ENCODE data around the gene INA.

INA gene

GRCh38 chr10:103265717-103266329 lies 11.1 kb upstream of the INA start:
- FAIRE-seq (no peak), DNase-seq (ENCODE audit: insufficient read length, low spot score) (no peak)
- no peak for TF ChIP-seq PAX5 (IDR thresholded peaks at IDR 0.05; ENCODE audit: insufficient read depth, low read length, severe bottlenecking)
- no peak for TF ChIP-seq POLR2A (IDR thresholded peaks at IDR 0.05; ENCODE audit: low read depth, low read length)
- no peak for TF ChIP-seq POU2F2 (IDR thresholded peaks at IDR 0.05; ENCODE audit: low read depth, low read length)
- no peak for TF ChIP-seq TAF1 (IDR thresholded peaks at IDR 0.05; ENCODE audit: low read depth, low read length)
- no peak for TF ChIP-seq POLR2AphosphoS5 (IDR thresholded peaks at IDR 0.05; ENCODE audit: low read depth, low read length)
- TF ChIP-seq SPI1 (IDR thresholded peaks at IDR 0.05; ENCODE audit: low read depth, low read length): no peak

- TF ChIP-seq TAF1 (IDR thresholded peaks at IDR 0.05; ENCODE audit: low read depth, low read length) (no peak), POU2F2 (IDR thresholded peaks at IDR 0.05; ENCODE audit: low read depth, low read length) (no peak), POLR2AphosphoS5 (IDR thresholded peaks at IDR 0.05; ENCODE audit: low read depth, low read length) (no peak), SPI1 (IDR thresholded peaks at IDR 0.05; ENCODE audit: low read depth, low read length) (no peak), PAX5 (IDR thresholded peaks at IDR 0.05; ENCODE audit: insufficient read depth, low read length, severe bottlenecking) (no peak), POLR2A (IDR thresholded peaks at IDR 0.05; ENCODE audit: low read depth, low read length) (no peak)
- FAIRE-seq: no peak
- DNase-seq (ENCODE audit: insufficient read length, low spot score): no peak
Observed at GRCh38 chr10:103273041-103273441, 3.9 kb upstream of the INA start.

GRCh38 chr10:103276251-103276895 lies 565 bp upstream of the INA start:
- TF ChIP-seq POLR2A (IDR thresholded peaks at IDR 0.05; ENCODE audit: low read depth, low read length) (no peak), POLR2AphosphoS5 (IDR thresholded peaks at IDR 0.05; ENCODE audit: low read depth, low read length) (no peak), SPI1 (IDR thresholded peaks at IDR 0.05; ENCODE audit: low read depth, low read length) (no peak), TAF1 (IDR thresholded peaks at IDR 0.05; ENCODE audit: low read depth, low read length) (no peak), PAX5 (IDR thresholded peaks at IDR 0.05; ENCODE audit: insufficient read depth, low read length, severe bottlenecking) (no peak), POU2F2 (IDR thresholded peaks at IDR 0.05; ENCODE audit: low read depth, low read length) (no peak)
- DNase-seq (ENCODE audit: insufficient read length, low spot score) (no peak), FAIRE-seq (no peak)

- TF ChIP-seq POLR2AphosphoS5 (IDR thresholded peaks at IDR 0.05; ENCODE audit: low read depth, low read length) (no peak), POLR2A (IDR thresholded peaks at IDR 0.05; ENCODE audit: low read depth, low read length) (no peak), TAF1 (IDR thresholded peaks at IDR 0.05; ENCODE audit: low read depth, low read length) (no peak), POU2F2 (IDR thresholded peaks at IDR 0.05; ENCODE audit: low read depth, low read length) (no peak), PAX5 (IDR thresholded peaks at IDR 0.05; ENCODE audit: insufficient read depth, low read length, severe bottlenecking) (no peak), SPI1 (IDR thresholded peaks at IDR 0.05; ENCODE audit: low read depth, low read length) (no peak)
- FAIRE-seq: no peak
Observed at GRCh38 chr10:103277713-103278536, 987 bp downstream of the INA start.

GRCh38 chr10:103278537-103278823 lies 1.5 kb downstream of the INA start:
- no peak for FAIRE-seq
- DNase-seq (ENCODE audit: insufficient read length, low spot score): no peak
- TF ChIP-seq SPI1 (IDR thresholded peaks at IDR 0.05; ENCODE audit: low read depth, low read length): no peak
- TF ChIP-seq TAF1 (IDR thresholded peaks at IDR 0.05; ENCODE audit: low read depth, low read length): no peak
- no peak for TF ChIP-seq POLR2AphosphoS5 (IDR thresholded peaks at IDR 0.05; ENCODE audit: low read depth, low read length)
- TF ChIP-seq POLR2A (IDR thresholded peaks at IDR 0.05; ENCODE audit: low read depth, low read length): no peak

More at GRCh38 chr10:103277713-103278536, 987 bp downstream of the INA start:
- DNase-seq (ENCODE audit: insufficient read length, low spot score): no peak

GRCh38 chr10:103278862-103279298 lies 1.9 kb downstream of the INA start:
- FAIRE-seq (no peak), DNase-seq (ENCODE audit: insufficient read length, low spot score) (peak; percentile 25)
- TF ChIP-seq POU2F2 (IDR thresholded peaks at IDR 0.05; ENCODE audit: low read depth, low read length) (no peak), SPI1 (IDR thresholded peaks at IDR 0.05; ENCODE audit: low read depth, low read length) (no peak), POLR2A (IDR thresholded peaks at IDR 0.05; ENCODE audit: low read depth, low read length) (no peak), PAX5 (IDR thresholded peaks at IDR 0.05; ENCODE audit: insufficient read depth, low read length, severe bottlenecking) (no peak), POLR2AphosphoS5 (IDR thresholded peaks at IDR 0.05; ENCODE audit: low read depth, low read length) (no peak), TAF1 (IDR thresholded peaks at IDR 0.05; ENCODE audit: low read depth, low read length) (no peak)

GRCh38 chr10:103280031-103280430 lies 3.1 kb downstream of the INA start:
- FAIRE-seq (no peak), DNase-seq (ENCODE audit: insufficient read length, low spot score) (no peak)
- TF ChIP-seq POU2F2 (IDR thresholded peaks at IDR 0.05; ENCODE audit: low read depth, low read length): no peak

- TF ChIP-seq SPI1 (IDR thresholded peaks at IDR 0.05; ENCODE audit: low read depth, low read length) (no peak), TAF1 (IDR thresholded peaks at IDR 0.05; ENCODE audit: low read depth, low read length) (no peak), POU2F2 (IDR thresholded peaks at IDR 0.05; ENCODE audit: low read depth, low read length) (no peak), POLR2A (IDR thresholded peaks at IDR 0.05; ENCODE audit: low read depth, low read length) (no peak), POLR2AphosphoS5 (IDR thresholded peaks at IDR 0.05; ENCODE audit: low read depth, low read length) (no peak), PAX5 (IDR thresholded peaks at IDR 0.05; ENCODE audit: insufficient read depth, low read length, severe bottlenecking) (no peak)
- FAIRE-seq (no peak), DNase-seq (ENCODE audit: insufficient read length, low spot score) (no peak)
Observed at GRCh38 chr10:103280506-103280905, 3.6 kb downstream of the INA start.

- no peak for TF ChIP-seq SPI1 (IDR thresholded peaks at IDR 0.05; ENCODE audit: low read depth, low read length)
- TF ChIP-seq POLR2A (IDR thresholded peaks at IDR 0.05; ENCODE audit: low read depth, low read length): no peak
- TF ChIP-seq POU2F2 (IDR thresholded peaks at IDR 0.05; ENCODE audit: low read depth, low read length): no peak
- TF ChIP-seq PAX5 (IDR thresholded peaks at IDR 0.05; ENCODE audit: insufficient read depth, low read length, severe bottlenecking): no peak
- TF ChIP-seq TAF1 (IDR thresholded peaks at IDR 0.05; ENCODE audit: low read depth, low read length): no peak
- TF ChIP-seq POLR2AphosphoS5 (IDR thresholded peaks at IDR 0.05; ENCODE audit: low read depth, low read length): no peak
- FAIRE-seq (no peak), DNase-seq (ENCODE audit: insufficient read length, low spot score) (no peak)
Observed at GRCh38 chr10:103281753-103282152, 4.8 kb downstream of the INA start.

All from GM12891 (cell line).